ENCODE results near the gene AGTPBP1. TPM values are rescaled to one million over a fixed set of nuclear protein-coding genes. Genes with fewer than 3 reads are reported as not detected.

Gene AGTPBP1
- total RNA-seq, 1 experiment from 2014 or later: 14.0 TPM

GRCh38 chr9:85505612-85506011, 236.1 kb downstream of the AGTPBP1 start:
- CTCF ChIA-PET: no interaction called here
- H3K4me1 Mint-ChIP-seq (ENCODE audit: low read depth, unreplicated experiment): no peaks in the 10 kb centered on the region
- no peak for DNase-seq
- H3K4me3 Mint-ChIP-seq (ENCODE audit: low read depth, unreplicated experiment): no peak overlapping the region
- BruUV-seq (replicated peaks): no TSS peak
- no peak overlapping the region for H3K27ac Mint-ChIP-seq (ENCODE audit: unreplicated experiment)
- H3K9me3 Mint-ChIP-seq (ENCODE audit: low read depth, unreplicated experiment): no peaks in the 10 kb centered on the region
- no peaks in the 10 kb centered on the region for H3K36me3 Mint-ChIP-seq (ENCODE audit: insufficient read depth, unreplicated experiment)
- TF ChIP-seq, protein P1, sequence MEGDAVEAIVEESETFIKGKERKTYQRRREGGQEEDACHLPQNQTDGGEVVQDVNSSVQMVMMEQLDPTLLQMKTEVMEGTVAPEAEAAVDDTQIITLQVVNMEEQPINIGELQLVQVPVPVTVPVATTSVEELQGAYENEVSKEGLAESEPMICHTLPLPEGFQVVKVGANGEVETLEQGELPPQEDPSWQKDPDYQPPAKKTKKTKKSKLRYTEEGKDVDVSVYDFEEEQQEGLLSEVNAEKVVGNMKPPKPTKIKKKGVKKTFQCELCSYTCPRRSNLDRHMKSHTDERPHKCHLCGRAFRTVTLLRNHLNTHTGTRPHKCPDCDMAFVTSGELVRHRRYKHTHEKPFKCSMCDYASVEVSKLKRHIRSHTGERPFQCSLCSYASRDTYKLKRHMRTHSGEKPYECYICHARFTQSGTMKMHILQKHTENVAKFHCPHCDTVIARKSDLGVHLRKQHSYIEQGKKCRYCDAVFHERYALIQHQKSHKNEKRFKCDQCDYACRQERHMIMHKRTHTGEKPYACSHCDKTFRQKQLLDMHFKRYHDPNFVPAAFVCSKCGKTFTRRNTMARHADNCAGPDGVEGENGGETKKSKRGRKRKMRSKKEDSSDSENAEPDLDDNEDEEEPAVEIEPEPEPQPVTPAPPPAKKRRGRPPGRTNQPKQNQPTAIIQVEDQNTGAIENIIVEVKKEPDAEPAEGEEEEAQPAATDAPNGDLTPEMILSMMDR (IDR thresholded peaks at IDR 0.05; ENCODE audit: unreplicated experiment): no peak
- intact Hi-C loops (cut with micrococcal nuclease; ENCODE audit: unreplicated experiment): no loop called here
- peaks cover 65% of the 10 kb centered on the region for H3K27me3 Mint-ChIP-seq (ENCODE audit: unreplicated experiment)

- Mint-ChIP-seq H3K36me3 (ENCODE audit: insufficient read depth, unreplicated experiment) (no peaks in the 10 kb centered on the region), H3K27ac (ENCODE audit: unreplicated experiment) (no peak overlapping the region), H3K27me3 (ENCODE audit: unreplicated experiment) (peaks cover 52% of the 10 kb centered on the region), H3K4me3 (ENCODE audit: low read depth, unreplicated experiment) (no peak overlapping the region), H3K4me1 (ENCODE audit: low read depth, unreplicated experiment) (no peaks in the 10 kb centered on the region), H3K9me3 (ENCODE audit: low read depth, unreplicated experiment) (no peaks in the 10 kb centered on the region)
- TF ChIP-seq, protein P1 (IDR thresholded peaks at IDR 0.05; ENCODE audit: unreplicated experiment): no peak
- CTCF ChIA-PET: no interaction called here
- no peak for DNase-seq
- no TSS peak for BruUV-seq (replicated peaks)
- intact Hi-C loops (cut with micrococcal nuclease; ENCODE audit: unreplicated experiment): no loop called here
These were observed 238.7 kb downstream of the AGTPBP1 start for GRCh38 chr9:85502815-85503655.

- CTCF ChIA-PET: no interaction called here
- H3K36me3 Mint-ChIP-seq (ENCODE audit: insufficient read depth, unreplicated experiment): no peaks in the 10 kb centered on the region
- intact Hi-C loops (cut with micrococcal nuclease; ENCODE audit: unreplicated experiment): no loop called here
- H3K27me3 Mint-ChIP-seq (ENCODE audit: unreplicated experiment): peaks cover 49% of the 10 kb centered on the region
- no peak overlapping the region for H3K27ac Mint-ChIP-seq (ENCODE audit: unreplicated experiment)
- H3K9me3 Mint-ChIP-seq (ENCODE audit: low read depth, unreplicated experiment): peaks cover 1% of the 10 kb centered on the region
- TF ChIP-seq, protein P1 (IDR thresholded peaks at IDR 0.05; ENCODE audit: unreplicated experiment): no peak
- no peak overlapping the region for H3K4me3 Mint-ChIP-seq (ENCODE audit: low read depth, unreplicated experiment)
- DNase-seq: no peak
- H3K4me1 Mint-ChIP-seq (ENCODE audit: low read depth, unreplicated experiment): no peaks in the 10 kb centered on the region
- no TSS peak for BruUV-seq (replicated peaks)
These were observed 239.9 kb downstream of the AGTPBP1 start for GRCh38 chr9:85501882-85502281.

DNA sequence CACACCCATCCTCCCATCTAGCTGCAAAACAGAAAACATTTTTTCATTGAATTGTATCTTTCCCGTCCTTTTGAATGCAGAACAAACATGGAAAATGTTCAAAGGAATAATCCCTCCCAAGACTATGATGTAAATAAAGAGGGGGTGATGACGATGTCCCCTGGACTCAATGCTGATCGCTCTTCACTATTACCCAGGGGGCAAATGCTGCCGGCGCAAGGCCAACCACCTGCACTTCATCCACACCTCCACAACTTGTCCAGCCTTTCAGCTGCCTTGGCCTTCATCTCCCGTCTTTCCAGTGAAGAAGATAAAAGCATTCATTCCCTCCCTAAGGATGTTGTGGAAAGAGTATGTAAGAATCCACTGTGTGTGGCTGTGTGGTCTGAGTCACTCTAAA, 240.3 kb downstream of the AGTPBP1 start:
- H3K27ac Mint-ChIP-seq (ENCODE audit: unreplicated experiment): no peak overlapping the region
- H3K4me3 Mint-ChIP-seq (ENCODE audit: low read depth, unreplicated experiment): no peak overlapping the region
- H3K27me3 Mint-ChIP-seq (ENCODE audit: unreplicated experiment): peaks cover 49% of the 10 kb centered on the region
- intact Hi-C loops (cut with micrococcal nuclease; ENCODE audit: unreplicated experiment): no loop called here
- H3K36me3 Mint-ChIP-seq (ENCODE audit: insufficient read depth, unreplicated experiment): no peaks in the 10 kb centered on the region
- no peak for DNase-seq
- peaks cover 5% of the 10 kb centered on the region for H3K9me3 Mint-ChIP-seq (ENCODE audit: low read depth, unreplicated experiment)
- TF ChIP-seq, protein P1 (IDR thresholded peaks at IDR 0.05; ENCODE audit: unreplicated experiment): no peak
- H3K4me1 Mint-ChIP-seq (ENCODE audit: low read depth, unreplicated experiment): no peaks in the 10 kb centered on the region
- CTCF ChIA-PET: no interaction called here
- no TSS peak for BruUV-seq (replicated peaks)

Other genes starting within 250 kb of the AGTPBP1 start
- 17.9 and 22.2 TPM in 2 replicates for gene NAA35, start 199.2 kb upstream of the AGTPBP1 start, total RNA-seq (2022)